ENCODE results near the gene NXN.
"Not testable (repeated sequence)": the region's sequence is repeated elsewhere in the genome, so short reads cannot be mapped to it uniquely, and the experiment has no call there.

NXN gene

DNA sequence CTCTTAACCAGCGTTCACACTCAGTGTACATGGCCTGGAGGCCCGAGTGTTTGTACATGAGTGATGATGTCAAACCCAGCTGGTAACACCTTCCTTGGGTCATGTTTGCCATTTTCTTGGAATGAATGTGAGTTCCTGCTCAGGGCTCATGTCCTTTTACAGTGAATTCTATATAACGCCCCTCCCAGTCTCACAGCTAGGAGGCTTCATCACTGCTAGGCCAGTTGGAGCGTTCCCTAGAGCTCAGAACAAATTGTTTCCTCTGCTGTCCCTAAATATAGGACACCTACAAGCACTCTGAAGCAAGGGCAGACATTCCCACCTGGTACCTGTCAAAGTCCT lies 22.8 kb upstream of the NXN start:
- DNase-seq (ENCODE audit: low read depth) = no peak
- no peak overlapping the region for H3K4me3 ChIP-seq (ENCODE audit: low read depth, low read length)
- TF ChIP-seq, protein P1, sequence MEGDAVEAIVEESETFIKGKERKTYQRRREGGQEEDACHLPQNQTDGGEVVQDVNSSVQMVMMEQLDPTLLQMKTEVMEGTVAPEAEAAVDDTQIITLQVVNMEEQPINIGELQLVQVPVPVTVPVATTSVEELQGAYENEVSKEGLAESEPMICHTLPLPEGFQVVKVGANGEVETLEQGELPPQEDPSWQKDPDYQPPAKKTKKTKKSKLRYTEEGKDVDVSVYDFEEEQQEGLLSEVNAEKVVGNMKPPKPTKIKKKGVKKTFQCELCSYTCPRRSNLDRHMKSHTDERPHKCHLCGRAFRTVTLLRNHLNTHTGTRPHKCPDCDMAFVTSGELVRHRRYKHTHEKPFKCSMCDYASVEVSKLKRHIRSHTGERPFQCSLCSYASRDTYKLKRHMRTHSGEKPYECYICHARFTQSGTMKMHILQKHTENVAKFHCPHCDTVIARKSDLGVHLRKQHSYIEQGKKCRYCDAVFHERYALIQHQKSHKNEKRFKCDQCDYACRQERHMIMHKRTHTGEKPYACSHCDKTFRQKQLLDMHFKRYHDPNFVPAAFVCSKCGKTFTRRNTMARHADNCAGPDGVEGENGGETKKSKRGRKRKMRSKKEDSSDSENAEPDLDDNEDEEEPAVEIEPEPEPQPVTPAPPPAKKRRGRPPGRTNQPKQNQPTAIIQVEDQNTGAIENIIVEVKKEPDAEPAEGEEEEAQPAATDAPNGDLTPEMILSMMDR (IDR thresholded peaks at IDR 0.05; ENCODE audit: low read depth, low read length, missing control alignments) = no peak

DNA sequence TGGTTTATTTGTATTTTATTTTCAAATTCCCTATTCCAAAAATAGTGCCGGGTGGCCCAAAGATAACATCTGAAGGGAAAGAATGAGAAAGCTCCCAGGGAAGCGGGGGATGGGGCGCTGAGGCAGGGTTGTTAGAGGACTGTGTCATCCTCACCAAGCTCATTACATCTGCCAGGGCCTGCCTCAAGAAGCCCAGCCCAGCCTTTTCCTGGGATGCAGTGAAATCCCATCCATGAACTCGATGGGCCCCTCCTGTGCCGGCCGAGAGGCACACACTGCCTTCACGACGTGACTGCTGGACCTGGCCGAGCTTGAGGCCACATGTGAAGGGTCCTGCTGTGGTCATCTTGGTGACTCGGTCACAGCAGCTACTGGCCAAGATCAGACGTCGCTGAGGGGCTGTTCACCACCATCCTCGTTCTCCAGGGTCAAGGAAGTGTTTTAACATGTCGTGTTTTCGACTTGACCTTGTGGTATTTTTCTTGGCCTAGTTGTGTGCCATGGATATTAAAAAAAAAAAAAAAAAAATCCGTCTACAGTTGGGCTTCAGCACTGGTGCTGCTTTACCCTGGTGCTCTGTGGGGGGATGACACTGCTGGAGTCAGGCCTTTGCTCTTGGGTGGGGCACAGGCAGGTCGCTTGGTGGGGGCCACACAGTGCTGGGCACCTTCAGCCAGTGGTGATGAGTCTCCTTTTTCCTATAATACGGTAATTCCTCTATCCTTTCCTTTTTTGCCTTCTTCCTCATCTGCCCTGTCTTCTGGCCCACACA lies 22.2 kb upstream of the NXN start:
- no peak for DNase-seq (ENCODE audit: low read depth)
- TF ChIP-seq, protein P1 (IDR thresholded peaks at IDR 0.05; ENCODE audit: low read depth, low read length, missing control alignments) = no peak

DNA sequence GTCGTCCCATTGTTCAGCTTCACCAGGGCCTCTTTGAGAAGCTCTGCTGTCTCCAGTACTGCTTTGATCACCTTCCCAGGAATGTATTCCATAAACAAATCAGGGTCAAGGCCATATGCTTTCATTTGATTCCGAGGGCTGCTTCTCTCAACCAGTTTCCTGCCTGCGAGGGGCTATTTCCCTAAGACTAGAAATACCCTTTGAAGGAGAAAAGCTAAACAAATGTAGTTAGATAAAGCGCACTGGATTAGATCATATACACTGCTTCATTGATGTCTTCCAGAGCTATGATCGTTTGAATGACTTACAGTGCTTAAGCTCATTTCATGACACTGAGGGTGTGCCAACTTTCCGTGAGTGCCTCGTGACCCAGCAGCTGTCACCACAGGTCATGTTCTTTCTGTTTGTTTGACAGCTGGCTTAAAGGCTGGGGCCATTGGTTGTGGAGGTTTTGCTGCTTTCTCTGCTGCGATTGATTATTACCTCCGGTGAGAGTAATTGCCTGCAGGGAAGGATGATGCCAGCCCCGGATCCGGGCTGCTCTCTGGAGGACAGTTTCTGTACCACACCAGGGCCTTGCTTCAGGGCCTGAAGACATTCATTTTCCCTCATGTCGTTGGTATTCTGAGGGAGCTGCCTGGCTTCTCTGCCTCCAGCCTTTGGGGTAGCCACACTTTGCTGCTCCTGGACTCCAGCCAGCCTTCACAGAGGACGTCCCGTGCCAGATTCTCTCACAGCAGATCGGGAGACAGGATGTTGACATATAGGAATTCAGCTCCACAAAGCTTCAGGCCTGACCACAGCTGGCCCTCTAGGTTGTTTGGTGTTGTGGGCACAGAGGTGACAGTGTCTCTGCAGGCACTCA lies 21.3 kb upstream of the NXN start:
- H3K4me3 ChIP-seq (ENCODE audit: low read depth, low read length) = no peak overlapping the region
- TF ChIP-seq, protein P1 (IDR thresholded peaks at IDR 0.05; ENCODE audit: low read depth, low read length, missing control alignments) = no peak
- no peak for DNase-seq (ENCODE audit: low read depth)

More for the DNA sequence above, 22.2 kb upstream of the NXN start:
- H3K4me3 ChIP-seq (ENCODE audit: low read depth, low read length) = no peak overlapping the region

DNA sequence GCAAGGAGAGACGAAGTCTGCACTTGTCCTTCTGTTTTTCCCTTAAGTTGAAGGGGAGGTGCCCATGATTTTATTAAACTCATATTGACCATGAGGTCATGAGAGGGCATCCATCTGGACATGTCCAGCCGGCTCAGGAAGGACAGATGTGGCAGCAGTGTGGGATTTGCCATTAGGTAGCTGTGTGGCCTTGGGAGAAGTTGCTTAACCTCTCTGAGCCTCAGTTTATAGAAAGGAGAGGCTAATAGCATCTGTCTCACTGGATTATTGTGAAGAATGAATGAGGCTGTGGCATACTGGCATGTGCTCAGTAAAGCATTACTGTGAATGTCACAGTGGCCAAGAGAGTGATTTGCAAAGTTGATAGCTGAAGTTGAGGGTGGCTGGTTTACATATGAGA lies 18.5 kb upstream of the NXN start:
- TF ChIP-seq, protein P1 (IDR thresholded peaks at IDR 0.05; ENCODE audit: low read depth, low read length, missing control alignments) = no peak
- H3K4me3 ChIP-seq (ENCODE audit: low read depth, low read length) = peak overlapping the region; percentile 64
- no peak for DNase-seq (ENCODE audit: low read depth)

DNA sequence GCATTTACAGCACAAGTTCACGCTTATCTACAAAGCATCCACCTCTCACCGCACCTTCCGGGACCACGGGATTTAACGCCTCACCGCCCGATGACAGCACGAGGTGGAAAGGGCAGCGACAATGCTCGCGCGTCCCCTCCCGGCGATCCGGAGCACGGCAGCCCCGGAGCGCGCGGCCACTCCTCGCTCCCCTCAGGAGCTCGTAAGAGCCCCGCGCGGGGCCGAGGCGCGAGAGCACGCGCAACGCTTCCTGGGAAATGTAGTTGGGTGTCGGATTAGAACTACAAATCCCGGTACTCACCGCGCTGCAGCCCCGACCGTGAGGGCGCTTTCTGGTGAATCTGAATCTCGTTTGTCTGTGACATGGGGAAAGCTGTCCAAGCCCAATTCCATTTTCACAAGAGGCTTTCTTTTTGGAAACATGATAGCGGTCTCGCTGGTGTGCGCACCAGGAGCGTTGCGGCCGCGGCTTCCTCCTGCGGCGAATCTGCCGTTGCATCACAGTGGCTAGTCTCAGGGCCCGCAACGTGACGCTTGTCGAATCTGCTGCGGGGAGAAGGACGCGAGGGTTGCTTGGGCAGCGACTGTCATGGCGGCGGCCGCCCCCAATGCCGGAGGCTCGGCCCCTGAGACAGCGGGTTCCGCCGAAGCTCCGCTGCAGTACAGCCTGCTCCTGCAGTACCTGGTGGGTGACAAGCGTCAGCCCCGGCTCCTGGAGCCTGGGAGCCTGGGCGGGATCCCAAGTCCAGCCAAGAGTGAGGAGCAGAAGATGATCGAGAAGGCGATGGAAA lies 17.2 kb upstream of the NXN start, which contains the start of gene TIMM22:
TIMM22 (plus strand) TSS at position 576 of the 791 bp plus-strand sequence; CDS start at position 590, 14 bp downstream.
- TF ChIP-seq, protein P1 (IDR thresholded peaks at IDR 0.05; ENCODE audit: low read depth, low read length, missing control alignments) = peak; percentile 81
- peak within 1 kb of the TSS; percentile 64 for H3K4me3 ChIP-seq (ENCODE audit: low read depth, low read length)
- peak; percentile 92 for DNase-seq (ENCODE audit: low read depth)

DNA sequence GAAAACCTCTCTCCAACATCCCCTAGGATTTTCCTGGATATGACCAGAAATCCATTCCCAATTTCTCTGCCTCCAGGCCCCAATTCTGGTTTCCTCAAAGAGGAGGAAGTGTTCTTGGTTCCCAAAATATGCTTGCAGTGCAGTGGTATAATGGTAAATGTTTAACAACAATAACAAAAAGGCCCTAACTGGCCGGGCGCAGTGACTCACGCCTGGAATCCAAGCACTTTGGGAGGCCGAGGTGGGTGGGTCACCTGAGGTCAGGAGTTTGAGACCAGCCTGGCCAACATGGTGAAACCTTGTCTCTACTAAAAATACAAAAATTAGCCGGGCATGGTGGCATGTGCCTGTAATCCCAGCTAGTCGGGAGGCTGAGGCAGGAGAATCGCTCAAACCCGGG lies 15.7 kb upstream of the NXN start:
- DNase-seq (ENCODE audit: low read depth); H3K4me3 ChIP-seq (ENCODE audit: low read depth, low read length): not testable (repeated sequence)

DNA sequence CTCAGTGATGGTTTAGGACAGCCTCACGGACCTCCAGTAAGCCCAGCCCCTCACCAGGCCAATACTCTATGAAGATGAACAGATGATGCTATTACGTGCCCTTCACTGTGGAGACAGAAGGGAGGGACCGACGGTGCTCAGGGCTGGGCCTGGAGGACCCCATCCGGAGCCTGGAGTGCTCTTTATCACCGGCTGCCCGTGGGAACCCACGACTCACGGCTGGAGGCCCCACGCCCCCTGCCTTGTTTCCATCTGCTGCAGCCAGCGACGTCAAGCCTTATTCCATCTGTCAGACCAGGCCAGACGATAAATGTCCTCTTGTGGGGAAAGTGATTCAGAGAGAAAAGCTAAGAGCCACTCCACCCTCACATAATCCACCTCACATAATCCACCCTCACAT lies 13.4 kb upstream of the NXN start:
- no peak overlapping the region for H3K4me3 ChIP-seq (ENCODE audit: low read depth, low read length)
- TF ChIP-seq, protein P1 (IDR thresholded peaks at IDR 0.05; ENCODE audit: low read depth, low read length, missing control alignments) = no peak
- no peak for DNase-seq (ENCODE audit: low read depth)

Data from GM12864 (cell line).